GM18873 (cell line): ENCODE results near the gene BSG.

Experiments
- ATAC-seq: cut with Tn5 transposase; IDR thresholded peaks from one replicate; pipeline ENCODE4 v1.9.1; 2021; ENCODE audit warnings: mild to moderate bottlenecking, moderate library complexity, moderate number of reproducible peaks; ENCODE audit not compliant: unreplicated experiment, low FRiP score

Gene BSG

DNA sequence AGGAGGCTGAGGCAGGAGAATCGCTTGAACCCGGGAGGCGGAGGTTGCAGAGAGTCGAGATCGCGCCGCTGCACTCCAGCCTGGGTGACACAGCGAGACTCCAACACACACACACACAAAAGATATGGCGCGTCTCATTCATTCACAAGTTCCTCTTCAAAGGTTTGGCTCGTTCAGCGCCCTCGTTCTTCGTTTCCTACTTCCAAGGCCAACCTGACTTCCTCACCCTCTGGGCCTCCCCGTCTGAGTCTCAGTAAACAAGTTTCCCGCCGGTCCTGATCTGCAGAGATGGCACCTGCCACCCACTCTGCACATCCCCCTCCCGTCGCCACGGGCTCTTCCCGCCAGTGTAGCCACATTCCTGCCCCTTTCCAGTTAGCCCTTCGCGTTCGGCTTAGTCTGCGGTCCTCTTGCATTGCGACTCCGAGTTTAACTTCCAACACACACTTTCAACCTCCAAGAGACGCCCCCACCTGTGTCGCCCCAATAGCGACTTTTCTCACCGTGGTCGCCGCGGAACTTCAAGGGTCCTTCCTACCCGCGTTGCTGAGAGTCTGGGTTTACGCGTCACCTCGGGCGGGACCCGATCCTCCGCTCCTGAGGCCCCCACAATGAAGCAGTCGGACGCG lies 1.3 kb upstream of the BSG start:
- ATAC-seq = no peak

DNA sequence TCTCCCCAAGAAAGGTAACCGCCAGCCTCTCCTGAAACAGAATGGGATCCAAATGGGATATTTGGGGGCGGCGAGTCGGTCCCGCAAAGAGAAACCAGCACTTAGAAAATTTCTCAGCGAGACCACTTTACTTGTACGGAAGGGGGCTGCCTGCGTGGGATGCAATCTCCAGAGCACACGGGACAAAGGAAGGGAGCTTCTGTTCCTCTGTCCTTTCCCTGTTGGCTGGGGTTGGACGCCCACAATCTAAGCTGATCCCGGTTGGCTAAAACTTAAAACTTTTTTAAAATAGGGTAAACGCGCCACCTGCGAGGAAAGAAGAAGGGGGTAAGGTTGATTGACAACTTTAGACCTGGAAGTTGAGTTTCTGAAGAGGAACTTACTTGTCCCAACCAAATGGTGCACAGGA lies 826 bp upstream of the BSG start:
- ATAC-seq = peak; percentile 6

DNA sequence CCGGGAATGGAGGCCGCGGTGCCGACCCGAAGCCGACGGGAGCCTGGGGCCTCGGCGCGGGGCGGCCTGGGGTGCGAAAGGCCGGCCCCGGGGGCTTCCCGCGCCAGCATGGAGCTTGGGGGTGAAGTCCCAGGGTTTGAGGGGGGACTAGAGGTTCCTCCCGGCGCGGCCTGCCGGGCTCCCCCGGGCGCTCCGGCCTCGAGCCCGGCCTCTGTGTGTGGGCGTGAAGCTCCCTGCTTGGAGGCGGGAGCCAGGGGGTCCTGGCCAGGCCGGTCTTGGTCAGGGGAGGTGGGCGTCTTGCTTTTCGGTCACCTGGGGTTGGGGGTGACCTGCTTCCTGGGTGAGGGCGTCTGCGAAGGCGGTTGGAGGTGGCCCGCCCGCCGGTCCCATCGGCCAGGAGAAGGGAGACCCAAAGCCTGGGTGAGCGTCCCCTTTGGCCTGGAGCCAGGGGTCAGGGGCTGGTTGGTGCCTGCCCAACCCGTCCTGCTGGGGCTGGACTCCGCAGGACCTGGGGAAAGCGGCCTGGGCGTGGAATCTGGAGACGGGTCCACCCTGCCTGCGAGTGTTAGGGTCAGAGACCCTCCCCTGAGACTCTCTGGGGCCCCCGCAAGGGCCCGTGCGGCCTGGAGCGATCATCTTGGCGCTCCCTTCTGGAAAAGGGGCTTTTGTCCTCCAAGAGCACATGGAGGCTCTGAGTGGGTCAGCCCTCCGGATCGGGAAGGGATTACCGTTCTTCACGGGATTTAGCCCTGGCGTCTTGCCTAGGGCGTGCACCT lies 535 bp downstream of the BSG start:
- ATAC-seq = peak; percentile 30

DNA sequence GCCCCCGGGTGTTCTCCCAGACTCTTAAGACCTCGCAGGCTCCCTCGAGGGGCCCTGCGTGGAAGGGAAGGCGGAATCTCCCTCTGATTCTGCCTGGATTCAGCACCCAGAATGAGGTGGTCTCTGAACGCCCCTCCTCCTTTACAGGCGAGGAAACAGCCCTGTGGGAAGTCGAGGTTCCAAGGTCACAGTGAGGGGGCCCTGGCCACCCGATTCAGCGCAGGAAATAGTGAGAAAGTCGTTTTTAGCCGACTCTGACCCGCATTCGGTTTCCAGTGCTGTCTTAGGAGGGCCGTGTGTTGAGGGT lies 1.1 kb downstream of the BSG start:
- no peak for ATAC-seq

DNA sequence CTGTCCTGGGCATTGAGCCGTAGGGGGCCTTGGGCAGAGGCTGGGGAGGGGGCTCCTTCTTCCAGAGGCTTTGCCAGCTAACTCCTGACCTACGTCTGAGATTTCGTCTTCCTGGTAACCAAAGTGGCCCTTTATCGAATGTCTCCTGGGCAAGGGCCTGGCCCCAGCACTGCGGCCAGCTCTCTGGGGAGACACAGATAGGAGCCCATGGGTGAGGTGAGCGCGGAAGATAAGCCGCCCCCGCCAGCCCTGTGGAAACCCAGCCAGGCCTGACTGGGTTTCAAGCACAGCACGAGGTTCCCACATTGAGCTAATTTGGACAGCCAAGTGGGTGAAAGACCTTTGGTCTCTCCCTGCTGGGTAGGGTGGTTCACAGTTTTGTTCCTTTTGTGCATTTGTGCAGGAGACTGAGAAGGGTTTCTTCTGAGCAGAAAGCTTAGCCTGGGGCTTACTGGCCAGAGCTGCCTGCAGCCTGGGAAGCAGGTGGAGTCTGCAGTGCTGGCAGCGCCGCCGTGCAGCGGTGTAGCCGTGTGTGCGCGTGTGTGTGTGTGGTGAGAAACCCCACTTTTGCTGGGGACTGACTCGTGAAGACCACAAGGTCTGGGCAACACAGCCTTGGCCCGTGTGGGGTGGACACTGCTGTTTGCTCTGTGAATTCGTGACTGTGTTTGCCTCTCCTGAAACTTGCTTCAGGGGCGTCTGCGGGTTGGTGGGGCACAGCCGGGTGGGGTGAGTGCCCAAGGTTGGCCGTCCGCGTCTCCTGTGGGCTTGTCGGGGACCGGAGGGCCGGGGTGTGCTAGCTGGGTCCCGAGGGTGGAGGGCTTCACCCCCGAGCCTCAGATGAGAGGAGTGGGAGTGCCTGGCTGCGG lies 2.5 kb downstream of the BSG start:
- ATAC-seq = no peak

DNA sequence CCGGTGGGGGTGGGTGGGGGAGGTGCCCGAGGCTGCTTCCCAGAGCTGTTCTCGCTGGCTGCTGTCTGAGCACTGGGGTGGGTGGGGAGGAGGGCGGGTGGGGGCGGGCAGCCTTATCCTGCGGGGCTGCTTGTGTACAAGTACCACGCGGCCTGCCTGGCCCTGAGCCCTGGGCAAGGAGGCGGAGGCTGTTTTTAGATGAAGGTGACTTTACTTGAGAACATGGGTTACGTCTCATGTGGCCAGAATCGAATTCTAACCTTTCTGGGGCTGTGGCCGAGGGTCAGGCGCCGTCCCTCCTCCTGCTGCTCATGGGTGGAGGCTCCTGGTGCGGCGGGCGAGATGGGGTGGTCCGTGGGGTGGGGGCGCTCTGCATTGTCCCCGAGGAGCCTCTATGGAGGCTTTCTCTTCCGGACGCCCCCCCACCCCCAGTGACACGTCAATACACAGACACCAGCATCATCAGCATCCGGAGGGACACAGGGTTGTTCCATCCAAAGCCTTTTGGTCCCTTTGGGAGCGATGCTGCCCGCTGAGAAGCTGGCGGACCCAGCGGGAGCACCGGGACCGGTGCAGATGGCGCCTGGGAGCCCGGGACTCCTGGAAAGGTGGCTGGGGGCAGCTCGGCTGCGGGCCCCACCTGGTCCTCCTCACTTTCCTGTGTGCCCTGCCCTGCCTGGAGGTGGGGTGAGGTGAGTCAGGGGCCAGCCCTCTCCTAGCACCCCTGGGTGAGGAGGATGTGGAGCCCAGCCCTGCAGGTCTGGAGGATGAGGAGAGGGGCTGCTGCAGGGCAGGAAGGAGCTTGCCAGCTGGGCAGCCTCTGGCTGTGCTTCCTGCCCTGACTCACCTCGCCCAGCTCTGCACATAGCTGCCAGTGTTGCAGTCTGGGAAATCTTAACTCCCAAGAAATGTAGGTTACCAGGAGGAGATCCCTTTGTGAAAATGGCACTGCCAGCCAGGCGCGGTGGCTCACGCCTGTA lies 3.4 kb downstream of the BSG start:
- no peak for ATAC-seq

DNA sequence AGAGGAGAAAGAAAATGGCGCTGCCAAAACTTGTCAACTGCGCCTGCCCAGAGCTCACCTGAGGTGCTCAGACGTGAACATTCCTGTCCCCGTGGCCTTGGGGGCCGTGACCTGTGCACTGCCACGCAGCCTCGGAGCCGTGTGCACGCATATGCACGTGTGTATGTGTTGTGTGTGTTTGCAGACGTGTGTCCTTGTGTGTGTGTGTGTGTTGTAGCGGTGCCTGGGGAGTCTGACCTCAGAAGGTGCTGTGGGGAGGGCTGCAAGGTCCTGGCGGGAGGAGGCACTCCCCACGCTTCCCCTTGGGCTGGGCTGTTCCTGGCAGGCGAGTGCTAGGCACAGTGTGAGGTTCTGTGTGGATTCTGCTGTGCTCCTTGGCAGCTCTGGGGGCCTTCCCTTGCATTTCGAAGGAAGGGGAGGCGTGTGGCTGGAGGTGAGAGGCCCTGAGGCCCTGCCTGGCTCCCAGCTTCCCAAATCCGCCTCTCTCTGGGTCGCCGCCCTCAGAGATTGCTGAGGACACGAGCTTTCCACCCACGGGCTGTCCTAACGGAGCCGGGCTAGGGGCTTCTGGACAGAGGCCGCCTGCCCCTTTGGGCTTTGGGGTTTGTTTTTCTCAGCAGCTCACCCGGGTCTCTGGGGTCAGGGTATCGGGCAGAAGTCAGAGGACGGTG lies 4.5 kb downstream of the BSG start:
- no peak for ATAC-seq

DNA sequence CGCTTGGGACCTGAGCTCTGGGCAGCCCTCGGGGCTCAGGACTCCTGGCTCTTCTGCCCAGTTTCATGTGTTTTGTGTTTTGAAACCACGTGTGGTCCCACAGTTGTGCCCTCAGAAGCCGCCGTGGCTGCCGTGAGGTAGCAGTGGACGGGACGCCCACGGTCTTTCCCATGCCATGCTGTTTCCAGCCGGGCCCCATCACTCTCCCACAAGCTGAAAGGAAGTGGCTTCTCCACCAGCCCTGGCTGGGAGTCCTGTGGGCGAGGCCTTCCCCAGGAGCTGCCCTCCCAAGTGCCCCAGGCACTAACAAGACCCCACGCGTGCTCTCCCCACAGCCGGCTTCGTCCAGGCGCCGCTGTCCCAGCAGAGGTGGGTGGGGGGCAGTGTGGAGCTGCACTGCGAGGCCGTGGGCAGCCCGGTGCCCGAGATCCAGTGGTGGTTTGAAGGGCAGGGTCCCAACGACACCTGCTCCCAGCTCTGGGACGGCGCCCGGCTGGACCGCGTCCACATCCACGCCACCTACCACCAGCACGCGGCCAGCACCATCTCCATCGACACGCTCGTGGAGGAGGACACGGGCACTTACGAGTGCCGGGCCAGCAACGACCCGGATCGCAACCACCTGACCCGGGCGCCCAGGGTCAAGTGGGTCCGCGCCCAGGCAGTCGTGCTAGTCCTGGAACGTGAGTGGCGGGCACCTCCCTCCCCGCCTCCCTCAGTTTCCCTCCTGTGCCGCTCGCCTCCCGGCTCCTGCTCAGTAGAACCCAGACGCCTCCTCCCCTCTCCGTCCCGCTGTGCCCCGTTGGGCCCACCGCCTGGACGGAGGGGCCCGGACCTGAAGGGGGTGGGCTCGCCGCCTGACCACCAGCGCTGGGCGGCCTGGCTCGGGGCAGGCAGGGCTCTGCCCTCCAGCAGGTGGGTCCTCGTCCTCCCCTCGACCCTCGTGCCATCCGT lies 5.3 kb downstream of the BSG start:
- ATAC-seq = no peak

DNA sequence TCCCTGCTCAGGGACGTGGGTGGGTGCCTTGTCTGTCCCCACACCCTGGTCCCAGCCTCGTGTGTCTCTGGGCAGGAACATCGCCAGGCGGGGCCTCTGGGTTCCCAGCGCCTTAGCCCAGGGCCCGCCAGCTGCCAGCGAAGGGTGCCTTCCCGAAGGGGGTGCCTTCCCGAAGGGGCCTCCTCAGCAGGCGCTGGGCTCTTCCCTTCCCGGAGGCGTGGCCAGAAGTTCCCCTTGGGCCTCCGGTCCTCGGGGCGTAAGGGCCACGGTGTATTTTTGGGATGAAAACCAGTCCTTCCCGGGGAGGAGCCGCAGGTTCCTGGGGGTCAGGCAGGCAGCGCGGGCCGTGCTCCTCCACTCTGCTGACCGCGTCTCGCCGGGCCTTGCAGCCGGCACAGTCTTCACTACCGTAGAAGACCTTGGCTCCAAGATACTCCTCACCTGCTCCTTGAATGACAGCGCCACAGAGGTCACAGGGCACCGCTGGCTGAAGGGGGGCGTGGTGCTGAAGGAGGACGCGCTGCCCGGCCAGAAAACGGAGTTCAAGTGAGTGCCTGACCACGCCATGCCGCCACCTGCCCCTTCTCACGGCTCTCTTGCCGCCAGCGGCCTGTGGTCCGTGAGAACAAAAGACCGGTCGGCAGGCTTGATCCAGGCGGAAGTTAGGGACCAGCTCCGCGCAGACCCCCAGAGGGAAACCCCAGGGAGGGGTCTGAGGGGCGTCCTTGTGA lies 6.9 kb downstream of the BSG start:
- no peak for ATAC-seq

DNA sequence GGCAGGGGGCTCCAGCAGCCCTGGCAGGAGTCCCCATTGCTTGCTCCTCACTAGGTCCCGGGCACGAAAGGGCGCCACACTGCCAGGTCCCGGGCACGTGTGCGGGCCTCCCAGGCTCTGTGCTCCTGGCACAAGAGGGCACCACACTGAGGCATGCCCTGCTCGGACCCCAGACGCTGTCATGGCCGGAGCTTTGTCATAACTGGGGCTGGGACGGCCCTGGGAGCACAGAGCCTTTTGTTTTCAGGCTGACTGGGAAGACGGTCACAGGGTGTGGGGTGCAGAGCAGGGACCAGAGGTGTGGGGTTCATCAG lies 7.4 kb downstream of the BSG start:
- ATAC-seq = no peak

DNA sequence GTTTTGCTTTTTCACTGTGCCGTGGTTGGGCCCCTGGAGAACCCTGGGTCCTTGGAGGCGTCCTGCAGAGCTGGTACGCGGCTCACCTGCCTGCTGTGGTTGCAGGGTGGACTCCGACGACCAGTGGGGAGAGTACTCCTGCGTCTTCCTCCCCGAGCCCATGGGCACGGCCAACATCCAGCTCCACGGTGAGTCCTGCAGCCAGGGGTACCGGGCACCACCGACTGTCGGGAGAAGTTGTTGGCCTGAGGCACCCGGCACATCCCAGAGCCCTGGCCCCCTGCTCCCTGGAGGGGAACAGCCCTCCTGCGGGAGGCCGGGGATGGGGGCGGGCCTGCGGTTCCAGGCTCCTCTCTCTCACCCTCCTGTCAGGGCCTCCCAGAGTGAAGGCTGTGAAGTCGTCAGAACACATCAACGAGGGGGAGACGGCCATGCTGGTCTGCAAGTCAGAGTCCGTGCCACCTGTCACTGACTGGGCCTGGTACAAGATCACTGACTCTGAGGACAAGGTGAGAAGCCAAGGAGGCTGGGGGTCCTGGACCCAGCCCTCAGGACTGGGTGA lies 8.0 kb downstream of the BSG start:
- ATAC-seq = no peak

DNA sequence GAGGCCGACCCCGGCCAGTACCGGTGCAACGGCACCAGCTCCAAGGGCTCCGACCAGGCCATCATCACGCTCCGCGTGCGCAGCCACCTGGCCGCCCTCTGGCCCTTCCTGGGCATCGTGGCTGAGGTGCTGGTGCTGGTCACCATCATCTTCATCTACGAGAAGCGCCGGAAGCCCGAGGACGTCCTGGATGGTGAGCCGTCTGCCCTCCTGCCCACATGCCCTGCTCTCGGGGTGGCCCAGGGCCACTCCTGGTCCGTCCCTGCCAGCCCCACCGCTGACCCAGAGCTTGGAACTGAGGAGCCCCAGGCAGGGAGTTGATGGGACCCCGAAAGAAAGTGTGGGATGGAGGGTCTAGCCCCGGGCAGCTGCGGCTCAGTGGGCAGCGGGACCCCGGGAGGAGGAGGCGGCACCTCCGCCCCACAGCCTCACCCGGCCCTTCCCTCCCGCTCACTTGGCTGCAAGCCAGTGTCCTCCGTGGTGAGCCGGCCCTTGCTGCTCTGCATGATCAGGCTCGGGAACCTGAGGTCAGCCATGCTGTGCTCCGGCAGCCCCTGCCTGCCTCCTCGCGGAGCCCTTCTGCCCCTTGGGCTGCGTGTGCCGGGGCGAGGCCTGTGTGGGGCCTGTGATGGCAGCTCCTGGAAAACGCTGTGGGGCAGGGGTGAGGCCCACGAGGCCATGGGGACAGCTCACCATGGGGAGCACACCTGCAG lies 9.2 kb downstream of the BSG start:
- no peak for ATAC-seq

DNA sequence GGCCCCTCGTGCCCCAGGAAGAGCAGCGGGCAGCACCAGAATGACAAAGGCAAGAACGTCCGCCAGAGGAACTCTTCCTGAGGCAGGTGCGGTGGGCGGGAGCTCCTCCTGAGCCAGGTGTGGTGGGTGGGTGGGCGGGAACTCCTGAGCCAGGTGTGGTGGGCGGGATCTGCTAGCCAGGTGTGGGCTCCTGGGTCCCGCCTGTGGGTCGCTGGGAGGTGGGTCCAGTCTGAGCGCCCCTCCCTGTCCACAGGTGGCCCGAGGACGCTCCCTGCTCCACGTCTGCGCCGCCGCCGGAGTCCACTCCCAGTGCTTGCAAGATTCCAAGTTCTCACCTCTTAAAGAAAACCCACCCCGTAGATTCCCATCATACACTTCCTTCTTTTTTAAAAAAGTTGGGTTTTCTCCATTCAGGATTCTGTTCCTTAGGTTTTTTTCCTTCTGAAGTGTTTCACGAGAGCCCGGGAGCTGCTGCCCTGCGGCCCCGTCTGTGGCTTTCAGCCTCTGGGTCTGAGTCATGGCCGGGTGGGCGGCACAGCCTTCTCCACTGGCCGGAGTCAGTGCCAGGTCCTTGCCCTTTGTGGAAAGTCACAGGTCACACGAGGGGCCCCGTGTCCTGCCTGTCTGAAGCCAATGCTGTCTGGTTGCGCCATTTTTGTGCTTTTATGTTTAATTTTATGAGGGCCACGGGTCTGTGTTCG lies 10.3 kb downstream of the BSG start:
- ATAC-seq = no peak

DNA sequence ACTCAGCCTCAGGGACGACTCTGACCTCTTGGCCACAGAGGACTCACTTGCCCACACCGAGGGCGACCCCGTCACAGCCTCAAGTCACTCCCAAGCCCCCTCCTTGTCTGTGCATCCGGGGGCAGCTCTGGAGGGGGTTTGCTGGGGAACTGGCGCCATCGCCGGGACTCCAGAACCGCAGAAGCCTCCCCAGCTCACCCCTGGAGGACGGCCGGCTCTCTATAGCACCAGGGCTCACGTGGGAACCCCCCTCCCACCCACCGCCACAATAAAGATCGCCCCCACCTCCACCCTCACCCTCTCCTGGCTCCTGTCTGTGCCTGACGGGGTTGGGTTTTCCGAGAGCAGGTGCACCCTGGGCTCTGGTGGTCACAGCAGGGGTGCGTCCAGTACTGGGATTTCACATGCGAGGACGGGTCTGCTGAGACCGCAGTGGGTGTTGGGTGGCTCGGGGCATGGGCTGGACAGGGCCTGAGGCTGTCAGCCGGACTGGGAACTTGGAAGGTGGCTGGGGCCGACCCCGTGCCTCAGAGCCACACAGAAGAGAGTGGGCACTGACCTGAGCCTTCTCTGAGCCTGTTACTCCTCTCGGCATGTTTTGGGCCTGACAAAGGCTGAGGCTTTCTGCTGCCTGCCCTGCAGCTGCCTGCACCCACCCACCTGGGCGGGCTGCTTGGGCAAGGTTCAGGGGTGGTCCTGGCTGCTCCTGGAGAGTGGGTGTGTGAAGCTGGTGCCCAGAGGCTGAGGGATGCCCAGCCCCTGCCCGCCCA lies 11.0 kb downstream of the BSG start:
- ATAC-seq = no peak

DNA sequence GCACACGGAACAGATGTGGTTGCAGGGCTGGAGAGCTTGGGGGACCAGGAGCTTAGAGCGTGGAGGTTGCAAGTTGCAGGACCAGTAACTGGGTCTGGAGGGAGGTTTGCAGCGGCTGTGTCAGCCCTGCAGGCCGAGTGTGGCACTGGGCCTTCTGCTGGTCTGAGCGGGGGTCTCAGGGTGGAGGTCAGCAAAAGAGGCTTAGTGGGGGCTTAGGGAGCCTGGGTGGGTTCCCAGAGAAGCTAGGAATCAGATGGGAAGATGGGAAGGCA lies 11.5 kb downstream of the BSG start:
- ATAC-seq = no peak
